ENCODE data around the gene CDH23.

Gene CDH23

GRCh38 chr10:71562181-71562580 lies 165.5 kb downstream of the CDH23 start:
- no peaks in the 10 kb centered on the region for H3K36me3 ChIP-seq (replicated peaks; ENCODE audit: insufficient read depth, low read length)
- no peak overlapping the region for H3K4me3 ChIP-seq (ENCODE audit: low read length)
- no peak overlapping the region for H3K9ac ChIP-seq (ENCODE audit: low read length)
- H3F3A ChIP-seq (ENCODE audit: insufficient read depth, low read length) = no peaks in the 10 kb centered on the region
- no peaks in the 10 kb centered on the region for H3K79me2 ChIP-seq (ENCODE audit: low read length)
- no peak overlapping the region for H3K4me2 ChIP-seq (ENCODE audit: low read depth, low read length)
- H4K20me1 ChIP-seq (ENCODE audit: insufficient read depth, low read length) = no peaks in the 10 kb centered on the region
- no peaks in the 10 kb centered on the region for H3K9me2 ChIP-seq (replicated peaks; ENCODE audit: insufficient read depth, low read length)
- TF ChIP-seq CTCF (IDR thresholded peaks at IDR 0.05; ENCODE audit: low read length) (no peak), EZH2phosphoT487 (IDR thresholded peaks at IDR 0.05; ENCODE audit: low read length) (no peak), EZH2 (optimal IDR thresholded peaks at IDR 0.05; ENCODE audit: low read depth, low read length) (no peak)
- H3K4me1 ChIP-seq (ENCODE audit: low read length) = no peaks in the 10 kb centered on the region
- DNase-seq = no peak
- H3K27me3 ChIP-seq (replicated peaks; ENCODE audit: insufficient read depth, low read length) = peaks cover 84% of the 10 kb centered on the region
- H2AFZ ChIP-seq (ENCODE audit: low read length) = no peak overlapping the region
- no peak overlapping the region for H3K27ac ChIP-seq (ENCODE audit: low read length)
- H3K9me3 ChIP-seq (replicated peaks; ENCODE audit: insufficient read depth, low read length) = no peaks in the 10 kb centered on the region

GRCh38 chr10:71562904-71563303 lies 166.2 kb downstream of the CDH23 start:
- peaks cover 84% of the 10 kb centered on the region for H3K27me3 ChIP-seq (replicated peaks; ENCODE audit: insufficient read depth, low read length)

GRCh38 chr10:71564194-71564820 lies 167.6 kb downstream of the CDH23 start:
- no peaks in the 10 kb centered on the region for H3K4me1 ChIP-seq (ENCODE audit: low read length)
- no peaks in the 10 kb centered on the region for H3F3A ChIP-seq (ENCODE audit: insufficient read depth, low read length)
- no peaks in the 10 kb centered on the region for H3K36me3 ChIP-seq (replicated peaks; ENCODE audit: insufficient read depth, low read length)
- H3K27me3 ChIP-seq (replicated peaks; ENCODE audit: insufficient read depth, low read length) = peaks cover 75% of the 10 kb centered on the region
- no peak overlapping the region for H3K9ac ChIP-seq (ENCODE audit: low read length)
- H3K27ac ChIP-seq (ENCODE audit: low read length) = no peak overlapping the region
- no peaks in the 10 kb centered on the region for H3K9me2 ChIP-seq (replicated peaks; ENCODE audit: insufficient read depth, low read length)
- no peak overlapping the region for H2AFZ ChIP-seq (ENCODE audit: low read length)
- H3K9me3 ChIP-seq (replicated peaks; ENCODE audit: insufficient read depth, low read length) = no peaks in the 10 kb centered on the region
- DNase-seq = no peak
- H3K4me2 ChIP-seq (ENCODE audit: low read depth, low read length) = no peak overlapping the region
- H3K79me2 ChIP-seq (ENCODE audit: low read length) = no peaks in the 10 kb centered on the region
- TF ChIP-seq EZH2phosphoT487 (IDR thresholded peaks at IDR 0.05; ENCODE audit: low read length) = no peak
- no peak for TF ChIP-seq CTCF (IDR thresholded peaks at IDR 0.05; ENCODE audit: low read length)
- no peak for TF ChIP-seq EZH2 (optimal IDR thresholded peaks at IDR 0.05; ENCODE audit: low read depth, low read length)
- H4K20me1 ChIP-seq (ENCODE audit: insufficient read depth, low read length) = no peaks in the 10 kb centered on the region
- no peak overlapping the region for H3K4me3 ChIP-seq (ENCODE audit: low read length)

More at GRCh38 chr10:71562904-71563303, 166.2 kb downstream of the CDH23 start:
- H3K9me3 ChIP-seq (replicated peaks; ENCODE audit: insufficient read depth, low read length) = no peaks in the 10 kb centered on the region
- no peak overlapping the region for H3K9ac ChIP-seq (ENCODE audit: low read length)
- TF ChIP-seq CTCF (IDR thresholded peaks at IDR 0.05; ENCODE audit: low read length) (no peak), EZH2phosphoT487 (IDR thresholded peaks at IDR 0.05; ENCODE audit: low read length) (no peak), EZH2 (optimal IDR thresholded peaks at IDR 0.05; ENCODE audit: low read depth, low read length) (no peak)
- H3K4me1 ChIP-seq (ENCODE audit: low read length) = no peaks in the 10 kb centered on the region
- no peak overlapping the region for H3K4me2 ChIP-seq (ENCODE audit: low read depth, low read length)
- H3K4me3 ChIP-seq (ENCODE audit: low read length) = no peak overlapping the region
- no peak overlapping the region for H3K27ac ChIP-seq (ENCODE audit: low read length)
- H3K79me2 ChIP-seq (ENCODE audit: low read length) = no peaks in the 10 kb centered on the region
- no peak for DNase-seq
- H2AFZ ChIP-seq (ENCODE audit: low read length) = no peak overlapping the region
- H3K9me2 ChIP-seq (replicated peaks; ENCODE audit: insufficient read depth, low read length) = no peaks in the 10 kb centered on the region
- H4K20me1 ChIP-seq (ENCODE audit: insufficient read depth, low read length) = no peaks in the 10 kb centered on the region
- no peaks in the 10 kb centered on the region for H3K36me3 ChIP-seq (replicated peaks; ENCODE audit: insufficient read depth, low read length)
- H3F3A ChIP-seq (ENCODE audit: insufficient read depth, low read length) = no peaks in the 10 kb centered on the region

All from MM.1S (cell line).